GM12865 (cell line): Measurements from ENCODE around the gene COL11A1.
"Not testable (repeated sequence)": the region's sequence is repeated elsewhere in the genome, so short reads cannot be mapped to it uniquely, and the experiment has no call there.

Source experiments
- DNase-seq: peaks from one replicate; pipeline ENCODE4 v3.0.0; 2010; ENCODE audit warnings: low read depth
- H3K4me3 ChIP-seq: 2 replicates; pipeline ENCODE4 v1.5.1; 2011; ENCODE audit warnings: mild to moderate bottlenecking, low read depth, low read length, control low read depth
- CTCF ChIP-seq: IDR thresholded peaks from 2 replicates; pipeline ENCODE4 v1.5.1; 2011; ENCODE audit warnings: low read length, control low read depth, low read depth, inconsistent platforms; ENCODE audit not compliant: insufficient read depth; ENCODE audit errors: missing control alignments

Gene COL11A1

GRCh38 chr1:103129255-103129654 lies 20.9 kb upstream of the COL11A1 start:
- DNase-seq, result no peak
- no peak overlapping the region for H3K4me3 ChIP-seq
- TF ChIP-seq CTCF, result no peak

- DNase-seq, H3K4me3 ChIP-seq: not testable (repeated sequence)
Measured at GRCh38 chr1:103128256-103128655, 19.9 kb upstream of the COL11A1 start.

- no peak for DNase-seq
- TF ChIP-seq CTCF, result no peak
Measured at GRCh38 chr1:103125219-103125618, 16.9 kb upstream of the COL11A1 start.

GRCh38 chr1:103122983-103123720 lies 14.8 kb upstream of the COL11A1 start:
- TF ChIP-seq CTCF, result no peak
- no peak for DNase-seq
- H3K4me3 ChIP-seq, result no peak overlapping the region

More at GRCh38 chr1:103125219-103125618, 16.9 kb upstream of the COL11A1 start:
- H3K4me3 ChIP-seq, result no peak overlapping the region

GRCh38 chr1:103120981-103121380 lies 12.7 kb upstream of the COL11A1 start:
- no peak for TF ChIP-seq CTCF
- no peak overlapping the region for H3K4me3 ChIP-seq
- DNase-seq, result no peak

GRCh38 chr1:103112546-103112945 lies 4.2 kb upstream of the COL11A1 start:
- no peak for TF ChIP-seq CTCF
- no peak for DNase-seq
- H3K4me3 ChIP-seq, result no peak overlapping the region

GRCh38 chr1:103111926-103112325 lies 3.6 kb upstream of the COL11A1 start:
- H3K4me3 ChIP-seq, result no peak overlapping the region
- no peak for DNase-seq
- TF ChIP-seq CTCF, result no peak

GRCh38 chr1:103110701-103111100 lies 2.4 kb upstream of the COL11A1 start:
- no peak overlapping the region for H3K4me3 ChIP-seq
- TF ChIP-seq CTCF, result no peak
- no peak for DNase-seq
